ENCODE results near the gene RNF26. TPM values are rescaled to one million over a fixed set of nuclear protein-coding genes. Genes with fewer than 3 reads are reported as not detected.

Gene RNF26
- total and polyA plus RNA-seq, 2 of the 13 experiments (the other 11 are each of a cell fraction or from before 2014, with no cell fraction given), result 11.9 to 26.3 TPM

- TF ChIP-seq POLR2AphosphoS5 (IDR thresholded peaks at IDR 0.05; ENCODE audit: low read depth, low read length) (peak; percentile 45; the same call in 1 of the 2 replicates), JUNB (CRISPR knock-in tag; IDR thresholded peaks at IDR 0.05; ENCODE audit: borderline replicate concordance) (no peak), ZNF562 (CRISPR knock-in tag; IDR thresholded peaks at IDR 0.05; ENCODE audit: borderline replicate concordance) (no peak), ARID4A (CRISPR knock-in tag; IDR thresholded peaks at IDR 0.05; ENCODE audit: borderline replicate concordance) (no peak), NFRKB (IDR thresholded peaks at IDR 0.05) (no peak), YEATS4 (CRISPR knock-in tag; IDR thresholded peaks at IDR 0.05; ENCODE audit: borderline replicate concordance) (no peak), SRF (IDR thresholded peaks at IDR 0.05; ENCODE audit: low read depth, low read length) (no peak), ZSCAN25 (CRISPR knock-in tag; IDR thresholded peaks at IDR 0.05) (no peak), HNF4A (CRISPR knock-in tag; IDR thresholded peaks at IDR 0.05) (no peak), ZMAT3 (CRISPR knock-in tag; conservative IDR thresholded peaks at IDR 0.05) (no peak), CBX2 (IDR thresholded peaks at IDR 0.05; ENCODE audit: low read depth, low read length) (no peak), CBX2 (CRISPR knock-in tag; IDR thresholded peaks at IDR 0.05; ENCODE audit: low read depth) (no peak), ZFP36L2 (CRISPR knock-in tag; IDR thresholded peaks at IDR 0.05) (no peak; the same call in 1 of the 2 replicates), SOX6 (IDR thresholded peaks at IDR 0.05) (no peak), SOX6 (CRISPR knock-in tag; IDR thresholded peaks at IDR 0.05) (peak; percentile 41; the same call in 1 of the 2 replicates), ZHX2 (IDR thresholded peaks at IDR 0.05; ENCODE audit: low read depth) (no peak), ZHX2 (CRISPR knock-in tag; IDR thresholded peaks at IDR 0.05; ENCODE audit: borderline replicate concordance) (no peak), CBFB (CRISPR knock-in tag; IDR thresholded peaks at IDR 0.05) (no peak)
- TF ChIP-seq, protein P1, sequence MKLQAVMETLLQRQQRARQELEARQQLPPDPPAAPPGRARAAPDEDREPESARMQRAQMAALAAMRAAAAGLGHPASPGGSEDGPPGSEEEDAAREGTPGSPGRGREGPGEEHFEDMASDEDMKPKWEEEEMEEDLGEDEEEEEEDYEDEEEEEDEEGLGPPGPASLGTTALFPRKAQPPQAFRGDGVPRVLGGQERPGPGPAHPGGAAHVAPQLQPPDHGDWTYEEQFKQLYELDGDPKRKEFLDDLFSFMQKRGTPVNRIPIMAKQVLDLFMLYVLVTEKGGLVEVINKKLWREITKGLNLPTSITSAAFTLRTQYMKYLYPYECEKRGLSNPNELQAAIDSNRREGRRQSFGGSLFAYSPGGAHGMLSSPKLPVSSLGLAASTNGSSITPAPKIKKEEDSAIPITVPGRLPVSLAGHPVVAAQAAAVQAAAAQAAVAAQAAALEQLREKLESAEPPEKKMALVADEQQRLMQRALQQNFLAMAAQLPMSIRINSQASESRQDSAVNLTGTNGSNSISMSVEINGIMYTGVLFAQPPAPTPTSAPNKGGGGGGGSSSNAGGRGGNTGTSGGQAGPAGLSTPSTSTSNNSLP (IDR thresholded peaks at IDR 0.05; ENCODE audit: low read depth, low read length), result no peak
These were observed 15.8 kb upstream of the RNF26 start (continued) for GRCh38 chr11:119318240-119319135.
